HL-60 (cell line): Measurements from ENCODE around the gene HEPN1.

Experiments
- POLR2AphosphoS5 ChIP-seq: IDR thresholded peaks from 2 replicates; pipeline ENCODE4 v1.6.1; 2012; ENCODE audit warnings: low read depth
- TF ChIP-seq, protein P1 (sequence below): IDR thresholded peaks from one replicate; pipeline ENCODE4 v1.5.1; 2011; ENCODE audit warnings: low read length, control low read depth, inconsistent platforms; ENCODE audit not compliant: insufficient read depth

DNA sequence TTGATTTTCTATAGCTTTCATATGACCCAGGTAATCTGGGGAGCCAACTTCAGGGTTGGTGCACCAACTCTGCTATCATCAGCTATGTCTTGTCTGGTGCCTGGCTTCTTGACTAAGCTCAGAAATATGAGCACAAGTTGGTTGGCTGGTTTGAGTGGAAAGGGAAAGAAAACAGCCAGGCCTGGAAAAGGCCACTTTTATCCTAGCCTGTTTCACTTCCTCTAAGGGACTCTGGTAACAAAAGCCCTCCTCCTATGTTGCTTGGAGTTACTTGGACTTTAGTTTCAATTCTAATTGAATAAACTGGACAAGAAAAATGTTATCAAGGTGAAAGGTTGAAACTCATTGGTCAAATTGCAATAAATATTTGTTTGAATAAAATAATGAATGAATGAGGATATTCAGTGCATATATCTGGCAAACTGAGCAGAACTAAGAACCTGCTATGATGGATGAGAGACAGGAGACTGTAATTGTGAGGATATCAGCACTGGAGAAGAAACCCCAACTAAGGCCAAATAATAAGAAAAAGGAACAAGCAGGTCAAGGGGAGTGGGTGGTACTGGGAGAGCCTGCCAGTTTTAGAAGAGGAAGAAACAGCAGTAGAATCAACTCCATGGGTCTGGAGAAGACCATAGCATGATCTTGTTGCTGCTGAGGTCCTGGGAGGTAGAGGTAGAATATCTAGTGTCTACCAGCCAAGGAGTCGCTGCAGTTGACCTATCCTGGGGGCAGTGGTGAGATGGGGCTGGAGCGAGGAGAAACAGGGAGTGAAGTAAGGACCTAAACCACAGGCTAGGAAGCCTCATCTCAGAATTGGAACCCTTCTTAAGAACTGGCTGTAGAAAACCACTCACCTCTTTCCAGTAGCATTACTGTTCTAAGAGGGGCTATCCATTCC is 29.6 kb upstream of the HEPN1 start:
- TF ChIP-seq, protein P1, sequence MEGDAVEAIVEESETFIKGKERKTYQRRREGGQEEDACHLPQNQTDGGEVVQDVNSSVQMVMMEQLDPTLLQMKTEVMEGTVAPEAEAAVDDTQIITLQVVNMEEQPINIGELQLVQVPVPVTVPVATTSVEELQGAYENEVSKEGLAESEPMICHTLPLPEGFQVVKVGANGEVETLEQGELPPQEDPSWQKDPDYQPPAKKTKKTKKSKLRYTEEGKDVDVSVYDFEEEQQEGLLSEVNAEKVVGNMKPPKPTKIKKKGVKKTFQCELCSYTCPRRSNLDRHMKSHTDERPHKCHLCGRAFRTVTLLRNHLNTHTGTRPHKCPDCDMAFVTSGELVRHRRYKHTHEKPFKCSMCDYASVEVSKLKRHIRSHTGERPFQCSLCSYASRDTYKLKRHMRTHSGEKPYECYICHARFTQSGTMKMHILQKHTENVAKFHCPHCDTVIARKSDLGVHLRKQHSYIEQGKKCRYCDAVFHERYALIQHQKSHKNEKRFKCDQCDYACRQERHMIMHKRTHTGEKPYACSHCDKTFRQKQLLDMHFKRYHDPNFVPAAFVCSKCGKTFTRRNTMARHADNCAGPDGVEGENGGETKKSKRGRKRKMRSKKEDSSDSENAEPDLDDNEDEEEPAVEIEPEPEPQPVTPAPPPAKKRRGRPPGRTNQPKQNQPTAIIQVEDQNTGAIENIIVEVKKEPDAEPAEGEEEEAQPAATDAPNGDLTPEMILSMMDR = no peak
- TF ChIP-seq POLR2AphosphoS5 = no peak
